HG02938 (cell line): ENCODE data around the gene ZSWIM9.
"Not testable (repeated sequence)": the region's sequence is repeated elsewhere in the genome, so short reads cannot be mapped to it uniquely, and the experiment has no call there.

Experiments used
- ATAC-seq: cut with Tn5 transposase; IDR thresholded peaks from one replicate; pipeline ENCODE4 v1.9.1; 2021; ENCODE audit warnings: mild to moderate bottlenecking, moderate library complexity; ENCODE audit not compliant: unreplicated experiment

The ZSWIM9 gene

GRCh38 chr19:48213959-48214358, 43.5 kb downstream of the ZSWIM9 start:
- no peak for ATAC-seq

GRCh38 chr19:48216933-48217332, 46.5 kb downstream of the ZSWIM9 start:
- ATAC-seq = no peak

DNA sequence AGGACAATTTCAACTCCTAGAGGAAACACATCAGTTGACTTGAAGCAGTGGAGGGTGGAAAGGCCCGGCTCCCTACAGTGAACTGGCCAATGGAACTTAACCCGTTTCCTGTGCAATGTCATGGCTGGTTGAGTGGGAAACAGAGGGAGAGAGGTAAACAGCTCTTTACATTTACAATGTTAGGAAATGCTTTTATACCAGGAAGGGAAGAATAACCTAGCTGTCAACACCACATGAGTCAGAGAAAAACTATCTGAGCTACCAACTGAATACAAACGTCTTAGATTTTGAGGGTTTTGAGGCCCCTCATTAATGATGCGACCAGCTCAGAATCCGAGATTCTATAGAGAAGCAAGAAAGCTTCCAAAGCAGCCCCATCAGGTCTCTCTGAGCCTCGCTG, 48.5 kb downstream of the ZSWIM9 start:
- no peak for ATAC-seq

DNA sequence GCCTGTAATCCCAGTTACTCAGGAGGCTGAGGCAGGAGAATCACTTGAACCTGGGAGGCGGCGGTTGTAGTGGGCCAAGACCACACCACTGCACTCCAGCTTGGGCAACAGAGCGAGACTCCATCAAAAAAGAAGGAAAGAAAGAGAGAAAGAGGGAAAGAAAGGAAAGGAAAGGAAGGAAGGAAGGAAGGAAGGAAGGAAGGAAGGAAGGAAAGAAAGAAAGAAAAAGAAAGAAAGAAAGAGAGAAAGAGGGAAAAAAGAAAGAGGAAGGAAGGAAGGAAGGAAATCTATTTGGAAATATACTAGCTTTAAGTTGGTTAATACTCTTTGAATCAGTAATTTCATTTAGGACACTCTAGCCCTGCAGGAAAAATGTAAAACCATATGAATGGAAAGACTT, 50.3 kb downstream of the ZSWIM9 start:
- not testable (repeated sequence) for ATAC-seq

DNA sequence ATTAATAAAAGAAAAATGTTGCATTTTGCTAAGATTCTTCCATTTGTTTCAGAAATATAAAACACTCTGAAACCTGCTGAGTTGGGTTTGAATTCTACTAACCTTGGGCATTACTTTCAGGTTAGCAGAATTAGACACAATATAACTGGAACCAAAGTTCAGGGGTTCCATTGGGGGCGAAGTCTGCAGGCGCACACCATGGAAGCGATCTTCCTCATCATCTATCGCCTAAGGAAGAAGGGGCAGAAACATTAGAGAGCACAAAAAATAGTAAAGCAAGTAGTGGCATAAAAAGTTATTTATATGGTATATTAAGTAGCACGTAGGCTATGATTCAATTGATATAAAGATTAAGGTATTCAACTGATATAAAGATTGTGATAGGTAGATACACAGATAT, 51.1 kb downstream of the ZSWIM9 start:
- ATAC-seq = no peak

- ATAC-seq = no peak
Observed at GRCh38 chr19:48230555-48231129, 60.2 kb downstream of the ZSWIM9 start.

- ATAC-seq = no peak
Observed at GRCh38 chr19:48237057-48237456, 66.6 kb downstream of the ZSWIM9 start.

DNA sequence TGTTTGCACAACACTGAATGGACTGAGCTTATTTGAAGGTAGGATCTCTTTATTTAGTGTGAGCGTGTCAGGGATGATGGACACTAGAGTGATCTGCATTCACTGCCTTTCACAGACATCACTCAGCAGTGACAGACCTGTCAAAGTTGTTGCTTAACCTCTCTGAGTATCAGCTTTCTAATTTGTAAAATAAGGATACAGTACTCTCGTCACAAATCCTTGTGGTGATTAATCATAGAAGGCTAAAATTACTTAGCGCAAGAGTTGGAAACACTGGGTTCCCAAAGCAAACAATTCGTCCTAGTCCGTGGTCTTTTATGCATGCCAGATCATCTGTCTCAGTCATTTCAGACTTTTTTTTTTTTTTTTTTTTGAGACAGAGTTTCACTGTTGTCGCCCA, 68.6 kb downstream of the ZSWIM9 start:
- ATAC-seq = no peak

- no peak for ATAC-seq
Observed at GRCh38 chr19:48239582-48240141, 69.2 kb downstream of the ZSWIM9 start.

- ATAC-seq = not testable (repeated sequence)
Observed at GRCh38 chr19:48241771-48242170, 71.3 kb downstream of the ZSWIM9 start.

GRCh38 chr19:48244281-48244680, 73.8 kb downstream of the ZSWIM9 start:
- no peak for ATAC-seq

- no peak for ATAC-seq
Observed at GRCh38 chr19:48246101-48246500, 75.6 kb downstream of the ZSWIM9 start.

DNA sequence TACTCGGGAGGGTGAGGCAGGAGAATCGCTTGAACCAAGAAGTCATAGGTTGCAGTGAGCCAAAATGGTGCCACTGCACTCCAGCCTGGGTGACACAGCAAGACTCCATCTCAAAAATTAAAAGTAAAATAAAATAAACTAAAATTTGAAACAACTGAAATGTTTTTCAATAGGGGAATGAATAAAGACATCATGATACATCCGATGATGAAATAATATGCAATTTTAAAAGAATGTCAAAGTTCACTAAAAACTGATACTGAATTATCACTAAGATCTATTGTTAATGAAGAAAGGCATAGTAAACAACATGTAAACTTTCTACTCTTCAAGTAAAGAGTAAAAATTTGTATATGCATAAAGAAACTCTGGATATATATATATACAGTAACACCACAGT, 76.7 kb downstream of the ZSWIM9 start:
- no peak for ATAC-seq
